KBM-7 (cell line): ENCODE data around the gene GDPD4.
"Not testable (repeated sequence)": the region's sequence is repeated elsewhere in the genome, so short reads cannot be mapped to it uniquely, and the experiment has no call there.

Experiments used
- DNase-seq: peaks from one replicate; pipeline ENCODE4 v3.0.0-alpha.2; 2015
- in situ Hi-C: fragments of 300-500 bp; cut with MboI; formaldehyde crosslinking; loops from 2 replicates; pipeline ENCODE4 v1.14.3; 2020; ENCODE audit warnings: low sequenced_read_pairs, low pct_unique_long_range_greater_than_20kb, mixed read lengths

Gene GDPD4

DNA sequence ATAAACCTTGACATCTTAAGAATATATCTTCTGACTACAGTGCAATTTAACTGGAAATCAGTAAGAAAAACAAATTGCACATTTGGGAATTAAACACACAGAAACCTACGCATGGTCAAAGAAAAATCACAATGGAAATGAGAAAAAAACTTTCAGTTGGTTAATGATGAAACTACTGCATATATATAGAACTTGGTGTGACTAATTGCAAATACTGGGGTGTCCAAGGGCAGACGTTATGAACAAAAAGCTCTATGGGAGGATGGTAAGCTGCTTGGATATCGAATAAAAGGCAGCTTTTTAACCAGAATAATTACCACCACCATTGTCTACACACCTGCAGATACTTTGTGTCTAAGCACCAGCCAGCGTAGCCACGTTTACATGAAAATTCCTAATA is 791 bp downstream of the GDPD4 start:
- in situ Hi-C loops = no loop called here

GRCh38 chr11:77300028-77300427 is 1.5 kb downstream of the GDPD4 start:
- DNase-seq, in situ Hi-C loops: not testable (repeated sequence)

More for the DNA sequence above, 791 bp downstream of the GDPD4 start:
- DNase-seq = no peak

- no peak for DNase-seq
- in situ Hi-C loops = no loop called here
Measured at GRCh38 chr11:77299528-77299993, 1.9 kb downstream of the GDPD4 start.

- no peak for DNase-seq
- in situ Hi-C loops = no loop called here
Measured at GRCh38 chr11:77294040-77294439, 7.4 kb downstream of the GDPD4 start.

DNA sequence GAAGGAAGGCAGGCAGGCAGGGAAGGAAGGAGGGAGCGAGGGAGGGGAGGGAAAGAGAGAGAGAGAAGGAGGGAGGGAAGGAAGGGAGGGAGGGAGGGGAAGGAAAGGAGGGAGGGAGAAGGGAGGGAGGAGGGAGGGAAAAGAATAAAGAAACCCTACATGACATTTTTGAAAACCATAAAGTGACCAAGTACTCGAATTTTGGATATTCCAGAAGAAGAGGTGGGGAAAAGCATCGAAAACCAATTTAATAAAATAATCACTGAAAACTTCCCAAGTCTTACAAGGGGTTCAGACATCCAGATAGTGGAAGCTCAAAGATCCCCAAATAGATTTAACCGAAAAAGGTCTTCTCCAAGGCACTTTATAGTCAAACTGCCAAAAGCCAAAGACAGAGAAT is 11.7 kb downstream of the GDPD4 start:
- no peak for DNase-seq

GRCh38 chr11:77287615-77288273 is 13.7 kb downstream of the GDPD4 start:
- in situ Hi-C loops = no loop called here
- DNase-seq = no peak

More for the DNA sequence above, 11.7 kb downstream of the GDPD4 start:
- in situ Hi-C loops = no loop called here

DNA sequence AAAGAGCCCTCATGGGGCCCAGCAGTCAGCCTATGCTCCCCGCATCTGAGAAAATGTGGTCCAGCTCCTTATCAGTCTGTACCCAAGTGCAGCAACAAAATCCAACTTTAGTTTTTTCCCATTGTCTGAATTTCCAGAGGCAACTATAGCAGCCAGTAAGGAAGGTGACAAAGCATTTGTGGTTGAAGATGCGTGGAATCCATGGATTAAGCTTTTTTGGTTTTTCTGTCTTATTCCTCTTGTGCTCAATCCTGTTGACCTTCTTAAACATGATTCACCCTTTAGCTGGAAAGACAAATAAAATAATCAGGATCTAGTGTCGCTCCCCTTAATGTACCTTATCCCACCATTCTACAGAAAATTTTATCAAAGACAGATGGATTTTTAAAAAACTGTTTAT is 14.3 kb downstream of the GDPD4 start:
- in situ Hi-C loops = no loop called here
- DNase-seq = no peak

DNA sequence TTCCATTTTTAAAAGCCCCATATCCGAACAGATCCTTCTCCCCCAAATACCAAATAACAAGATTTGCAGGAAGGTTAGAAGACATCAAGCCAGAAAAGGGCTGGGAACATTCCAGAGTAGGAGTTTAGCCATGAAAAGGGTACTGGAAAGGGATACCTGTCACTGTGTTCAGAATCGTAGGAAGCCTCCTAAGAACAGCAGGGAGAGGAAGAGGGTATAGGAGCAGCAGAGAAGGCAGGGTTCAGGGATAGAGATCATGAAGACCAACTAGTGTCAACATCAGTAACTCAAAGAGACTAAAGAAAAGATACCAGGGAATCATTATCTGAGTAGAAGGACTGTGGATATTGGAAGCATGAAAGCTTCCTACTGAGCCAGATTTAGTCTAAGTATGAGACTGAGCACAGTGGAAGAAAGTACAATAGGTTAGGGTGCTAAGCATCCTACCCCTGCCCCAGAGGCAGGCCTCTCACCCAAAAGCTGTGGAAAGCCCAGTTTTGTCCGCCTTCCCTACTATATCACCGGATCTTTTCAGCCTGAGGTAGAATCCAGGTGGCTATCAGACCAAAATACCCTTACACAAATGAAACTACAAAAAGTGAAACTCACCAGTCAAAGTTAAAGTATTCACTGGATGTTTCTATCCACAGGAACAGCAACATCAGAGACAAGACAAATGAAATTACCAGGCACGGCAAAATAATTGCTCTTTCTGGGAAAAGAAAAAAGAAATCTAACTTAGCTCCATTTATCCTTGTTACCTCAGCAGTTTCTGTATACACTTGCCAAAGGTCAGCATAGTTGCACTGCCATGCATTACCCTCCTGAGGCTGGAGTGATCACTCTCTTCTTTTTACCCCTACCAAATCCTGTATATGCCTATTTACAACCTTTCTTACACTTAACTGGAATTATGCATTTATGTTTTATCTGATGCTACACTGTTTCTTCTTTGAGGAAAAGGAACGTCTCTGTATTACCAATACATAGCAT is 16.7 kb downstream of the GDPD4 start:
- in situ Hi-C loops = no loop called here
- no peak for DNase-seq

- in situ Hi-C loops = no loop called here
Measured at GRCh38 chr11:77283101-77283500, 18.4 kb downstream of the GDPD4 start.

GRCh38 chr11:77278595-77279506 is 22.6 kb downstream of the GDPD4 start:
- in situ Hi-C loops = no loop called here
- DNase-seq = peak; percentile 82

More at GRCh38 chr11:77283101-77283500, 18.4 kb downstream of the GDPD4 start:
- no peak for DNase-seq

GRCh38 chr11:77276271-77276670 is 25.2 kb downstream of the GDPD4 start:
- in situ Hi-C loops = no loop called here
- no peak for DNase-seq

GRCh38 chr11:77270921-77271320 is 30.6 kb downstream of the GDPD4 start:
- in situ Hi-C loops = no loop called here
- DNase-seq = no peak

- no peak for DNase-seq
- in situ Hi-C loops = no loop called here
Measured at GRCh38 chr11:77269484-77270123, 31.9 kb downstream of the GDPD4 start.

DNA sequence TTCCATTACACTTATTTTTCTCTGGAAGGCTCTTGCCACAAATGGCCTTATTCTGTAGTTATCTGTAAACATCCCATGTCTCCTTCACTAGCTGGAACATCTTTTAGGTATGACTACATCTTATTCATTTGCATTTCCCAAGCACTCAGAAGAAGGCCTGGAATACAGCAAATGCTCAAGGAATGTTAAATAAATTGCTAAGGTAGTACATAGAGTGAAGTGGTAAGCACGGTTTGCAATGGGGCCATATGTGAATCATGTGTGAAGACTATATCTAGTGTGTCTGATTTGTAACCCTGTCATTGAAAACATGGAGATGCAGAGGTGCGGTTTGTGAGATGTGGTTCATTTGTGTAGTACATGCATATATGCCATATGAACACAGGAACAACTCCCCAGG is 33.5 kb downstream of the GDPD4 start:
- no peak for DNase-seq
- in situ Hi-C loops = no loop called here

DNA sequence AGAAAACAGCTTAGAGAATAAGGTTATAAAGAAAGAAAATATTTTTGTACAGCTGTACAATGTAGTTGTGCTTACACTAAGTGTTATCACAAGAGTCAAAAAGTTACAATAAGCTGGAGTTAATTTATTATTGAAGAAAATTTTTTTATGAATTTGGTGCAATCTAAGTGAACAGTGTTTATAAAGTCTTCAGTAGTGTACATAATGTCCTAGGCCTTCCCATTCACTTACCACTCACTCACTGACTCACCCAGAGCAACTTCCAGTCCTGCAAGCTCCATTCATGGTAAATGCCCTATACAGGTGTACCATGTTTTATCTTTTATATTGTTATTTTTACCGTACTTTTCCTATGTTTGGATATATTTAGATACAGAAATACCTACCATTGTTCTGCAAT is 34.7 kb downstream of the GDPD4 start:
- DNase-seq = no peak
- in situ Hi-C loops = no loop called here

GRCh38 chr11:77262803-77263202 is 38.7 kb downstream of the GDPD4 start:
- in situ Hi-C loops = no loop called here
- no peak for DNase-seq

GRCh38 chr11:77259641-77260040 is 41.8 kb downstream of the GDPD4 start:
- in situ Hi-C loops = no loop called here
- DNase-seq = no peak

- in situ Hi-C loops = no loop called here
Measured at GRCh38 chr11:77253690-77254089, 47.8 kb downstream of the GDPD4 start.

More at GRCh38 chr11:77253690-77254089, 47.8 kb downstream of the GDPD4 start:
- no peak for DNase-seq
